Globus pallidus (tissue), 1 donor: ENCODE measurements around the gene CFP.

Source experiments
- DNase-seq: peaks from one replicate; pipeline ENCODE4 v3.0.0-alpha.2; 2015; ENCODE audit warnings: low spot score

CFP gene

GRCh38 chrX:47637546-47638195, 7.9 kb upstream of the CFP start:
- peak; percentile 52 for DNase-seq

GRCh38 chrX:47634871-47635575, 5.3 kb upstream of the CFP start:
- no peak for DNase-seq

- no peak for DNase-seq
Measured at GRCh38 chrX:47633689-47634590, 4.2 kb upstream of the CFP start.

- DNase-seq = no peak
Measured at GRCh38 chrX:47632666-47633065, 2.9 kb upstream of the CFP start.

- DNase-seq = no peak
Measured at GRCh38 chrX:47631676-47632075, 1.9 kb upstream of the CFP start.

- no peak for DNase-seq
Measured at GRCh38 chrX:47628982-47629381, 748 bp downstream of the CFP start.

- no peak for DNase-seq
Measured at GRCh38 chrX:47625365-47625764, 4.4 kb downstream of the CFP start.

GRCh38 chrX:47623540-47624027, 6.1 kb downstream of the CFP start:
- no peak for DNase-seq

GRCh38 chrX:47621851-47622250, 7.9 kb downstream of the CFP start:
- no peak for DNase-seq

- no peak for DNase-seq
Measured at GRCh38 chrX:47620303-47620685, 9.4 kb downstream of the CFP start.

GRCh38 chrX:47619486-47620302, 10.0 kb downstream of the CFP start, which contains the start of gene SYN1:
Gene SYN1 (minus strand): TSS chrX:47619857. CDS start chrX:47619728, 129 bp downstream.
- peak; percentile 76 for DNase-seq

- no peak for DNase-seq
Measured at GRCh38 chrX:47618923-47619485, 10.7 kb downstream of the CFP start.

- no peak for DNase-seq
Measured at GRCh38 chrX:47614618-47615017, 15.1 kb downstream of the CFP start.

GRCh38 chrX:47613082-47613481, 16.6 kb downstream of the CFP start:
- DNase-seq = no peak

- DNase-seq = no peak
Measured at GRCh38 chrX:47612418-47612817, 17.3 kb downstream of the CFP start.

- DNase-seq = no peak
Measured at GRCh38 chrX:47611926-47612325, 17.8 kb downstream of the CFP start.

GRCh38 chrX:47611489-47611888, 18.2 kb downstream of the CFP start:
- DNase-seq = no peak

- no peak for DNase-seq
Measured at GRCh38 chrX:47610511-47610910, 19.2 kb downstream of the CFP start.

GRCh38 chrX:47608130-47608810, 21.5 kb downstream of the CFP start:
- DNase-seq = no peak

- no peak for DNase-seq
Measured at GRCh38 chrX:47607091-47607490, 22.6 kb downstream of the CFP start.

GRCh38 chrX:47605024-47605423, 24.7 kb downstream of the CFP start:
- DNase-seq = no peak
